Prostate gland (tissue), 2 donors: ENCODE results near the gene BAG3.

Source experiments
- POLR2A ChIP-seq: fragments of 450-650 bp; IDR thresholded peaks from one replicate; pipeline ENCODE4 v1.6.1; 2016; ENCODE audit warnings: antibody characterized with exemption, mild to moderate bottlenecking
- POLR2AphosphoS5 ChIP-seq: sonication (generic); formaldehyde crosslinking; IDR thresholded peaks from one replicate; pipeline ENCODE4 v1.6.1; 2017; ENCODE audit warnings: antibody characterized with exemption
- TF ChIP-seq, protein P1 (sequence below), 4 experiments: fragments of 200-600 bp in 2 of 4; fragments of 450-650 bp in 2 of 4; sonication (generic) in 2 of 4; IDR thresholded peaks; 1 replicate in 3 of 4; 2 replicates in 1 of 4; pipeline ENCODE4 v1.5.1; 2016 to 2019; ENCODE audit warnings: antibody characterized with exemption in 4 of 4, mild to moderate bottlenecking in 2 of 4, moderate library complexity in 2 of 4

DNA sequence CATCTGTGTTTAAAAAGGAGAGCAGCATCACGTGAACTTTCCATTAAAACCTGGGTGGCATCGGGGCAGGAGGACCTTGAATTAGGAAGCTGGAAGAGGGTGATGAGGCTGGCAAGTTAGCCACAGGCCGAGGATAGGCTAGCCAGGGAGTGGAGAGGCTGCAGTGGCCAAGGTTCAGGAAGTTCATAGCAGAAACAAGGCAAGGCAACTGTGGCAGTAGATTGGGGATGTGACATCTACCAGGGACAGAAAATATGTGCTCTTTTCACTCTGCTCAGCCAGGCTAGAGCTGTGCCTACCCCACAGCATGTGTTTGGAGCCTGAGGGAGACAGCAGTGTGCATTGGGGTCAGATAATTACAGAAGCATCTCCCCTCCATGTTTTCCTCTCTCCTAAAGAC, 72.4 kb downstream of the BAG3 start:
- TF ChIP-seq, protein P1, sequence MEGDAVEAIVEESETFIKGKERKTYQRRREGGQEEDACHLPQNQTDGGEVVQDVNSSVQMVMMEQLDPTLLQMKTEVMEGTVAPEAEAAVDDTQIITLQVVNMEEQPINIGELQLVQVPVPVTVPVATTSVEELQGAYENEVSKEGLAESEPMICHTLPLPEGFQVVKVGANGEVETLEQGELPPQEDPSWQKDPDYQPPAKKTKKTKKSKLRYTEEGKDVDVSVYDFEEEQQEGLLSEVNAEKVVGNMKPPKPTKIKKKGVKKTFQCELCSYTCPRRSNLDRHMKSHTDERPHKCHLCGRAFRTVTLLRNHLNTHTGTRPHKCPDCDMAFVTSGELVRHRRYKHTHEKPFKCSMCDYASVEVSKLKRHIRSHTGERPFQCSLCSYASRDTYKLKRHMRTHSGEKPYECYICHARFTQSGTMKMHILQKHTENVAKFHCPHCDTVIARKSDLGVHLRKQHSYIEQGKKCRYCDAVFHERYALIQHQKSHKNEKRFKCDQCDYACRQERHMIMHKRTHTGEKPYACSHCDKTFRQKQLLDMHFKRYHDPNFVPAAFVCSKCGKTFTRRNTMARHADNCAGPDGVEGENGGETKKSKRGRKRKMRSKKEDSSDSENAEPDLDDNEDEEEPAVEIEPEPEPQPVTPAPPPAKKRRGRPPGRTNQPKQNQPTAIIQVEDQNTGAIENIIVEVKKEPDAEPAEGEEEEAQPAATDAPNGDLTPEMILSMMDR (IDR thresholded peaks at IDR 0.05) = no peak
- no peak for TF ChIP-seq POLR2AphosphoS5
- no peak for TF ChIP-seq POLR2A
